ENCODE measurements around the gene EFHD1.
"Not testable (repeated sequence)": the region's sequence is repeated elsewhere in the genome, so short reads cannot be mapped to it uniquely, and the experiment has no call there.

Gene EFHD1

DNA sequence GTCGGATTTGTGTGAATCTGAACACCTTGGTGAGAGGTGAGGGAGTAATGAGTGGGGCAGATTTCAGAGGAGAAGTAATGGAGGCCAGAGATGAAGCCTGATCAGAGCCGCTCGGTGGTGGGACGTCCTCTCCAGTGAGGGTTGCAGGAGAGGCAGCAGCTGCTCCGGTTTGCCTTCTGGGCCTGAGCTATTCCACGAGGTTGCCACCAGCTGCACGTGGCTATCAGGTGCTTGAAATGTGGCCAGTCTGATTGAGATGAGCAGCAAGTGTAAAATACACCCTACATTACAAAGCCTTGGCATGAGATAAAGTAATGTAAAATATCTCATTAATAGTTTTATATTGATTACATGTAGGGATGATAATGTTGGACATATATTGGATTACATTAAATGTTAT, 10.8 kb upstream of the EFHD1 start:
- DNase-seq: no peak

DNA sequence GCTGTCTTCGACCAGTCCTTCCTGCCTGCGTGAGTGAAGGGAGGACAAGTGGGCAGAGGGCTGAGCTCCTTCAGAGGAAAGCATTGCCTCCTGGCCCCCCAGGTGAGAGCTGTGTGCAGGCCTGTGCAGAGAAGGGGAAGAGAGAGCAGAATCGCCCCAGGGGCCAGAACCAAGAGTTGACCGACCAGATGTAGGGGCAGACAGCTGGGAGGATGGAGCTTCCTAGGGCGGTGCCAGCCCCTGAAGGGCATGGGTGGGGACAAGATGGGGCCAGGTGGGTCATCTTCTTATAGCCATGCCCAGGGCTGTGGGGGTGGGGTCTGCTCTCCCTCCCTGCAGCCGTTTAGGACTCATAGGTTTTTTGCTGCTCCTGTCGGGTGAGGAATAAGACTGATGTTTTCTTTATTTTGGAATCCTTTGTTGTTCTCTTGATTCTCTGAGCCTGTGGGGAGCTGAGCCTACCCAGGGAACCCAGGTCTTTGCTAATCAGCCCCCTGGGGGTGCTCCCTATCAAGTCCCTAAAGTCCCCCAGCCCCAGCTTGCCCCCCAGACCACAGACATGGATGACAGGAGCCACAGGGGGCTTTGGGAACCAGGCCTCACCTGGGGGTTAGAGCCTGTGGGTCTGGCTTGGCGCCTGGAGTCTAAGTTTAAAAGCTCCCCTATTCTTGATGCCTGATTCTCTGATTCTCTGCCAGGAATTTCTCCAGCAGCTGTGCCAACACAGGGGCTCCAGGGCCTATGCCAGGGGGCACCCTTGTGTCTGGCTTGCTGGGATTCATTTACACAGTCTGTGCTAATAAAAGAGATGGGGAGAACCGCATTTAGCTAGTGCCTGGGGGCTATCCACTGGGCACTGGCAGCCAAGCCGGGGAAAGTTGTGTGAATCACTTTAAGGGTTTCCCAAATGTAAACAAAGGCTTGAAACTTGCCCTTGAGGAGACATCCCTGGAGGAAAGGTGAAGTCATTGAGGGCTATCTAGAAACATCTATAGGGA, 9.3 kb upstream of the EFHD1 start:
- no peak for DNase-seq

DNA sequence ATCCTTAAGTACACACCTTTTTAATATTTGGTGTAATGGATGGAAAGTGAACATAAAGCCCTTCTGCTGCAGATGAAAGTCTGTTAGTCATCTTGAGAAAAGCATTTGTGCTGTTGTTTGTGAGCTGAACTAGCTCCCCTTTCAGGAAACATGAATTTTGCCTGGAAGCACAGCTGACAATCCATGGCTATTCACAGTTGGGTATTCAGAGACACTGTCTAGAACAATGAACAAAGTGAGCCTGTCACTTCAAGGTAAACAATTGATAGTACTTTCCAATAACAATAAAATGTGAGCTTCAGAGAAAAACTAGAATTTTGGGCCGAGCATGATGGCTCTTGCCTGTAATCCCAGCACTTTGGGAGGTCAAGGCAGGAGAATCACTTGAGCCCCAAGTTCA, 6.8 kb upstream of the EFHD1 start:
- no peak for DNase-seq

GRCh38 chr2:232628466-232629128, 4.8 kb upstream of the EFHD1 start:
- DNase-seq: no peak

DNA sequence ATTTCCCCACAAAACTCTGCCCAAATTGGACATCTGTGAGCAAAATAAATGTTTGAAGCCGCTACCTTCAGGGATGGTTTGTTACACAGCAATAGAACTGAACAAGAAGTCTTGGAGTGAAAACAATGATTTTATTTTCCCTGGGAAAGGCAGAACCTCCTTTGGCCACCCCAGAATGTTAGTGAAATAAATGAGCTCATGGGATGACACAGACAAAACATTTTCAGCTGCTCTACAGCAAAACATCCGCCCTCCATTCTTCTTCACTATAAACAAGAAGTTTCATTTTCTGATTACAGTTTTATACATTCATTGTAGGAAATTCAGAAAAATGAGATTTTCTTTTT, 4.3 kb upstream of the EFHD1 start:
- DNase-seq: no peak

GRCh38 chr2:232632229-232632903, 1.0 kb upstream of the EFHD1 start:
- no peak for DNase-seq

DNA sequence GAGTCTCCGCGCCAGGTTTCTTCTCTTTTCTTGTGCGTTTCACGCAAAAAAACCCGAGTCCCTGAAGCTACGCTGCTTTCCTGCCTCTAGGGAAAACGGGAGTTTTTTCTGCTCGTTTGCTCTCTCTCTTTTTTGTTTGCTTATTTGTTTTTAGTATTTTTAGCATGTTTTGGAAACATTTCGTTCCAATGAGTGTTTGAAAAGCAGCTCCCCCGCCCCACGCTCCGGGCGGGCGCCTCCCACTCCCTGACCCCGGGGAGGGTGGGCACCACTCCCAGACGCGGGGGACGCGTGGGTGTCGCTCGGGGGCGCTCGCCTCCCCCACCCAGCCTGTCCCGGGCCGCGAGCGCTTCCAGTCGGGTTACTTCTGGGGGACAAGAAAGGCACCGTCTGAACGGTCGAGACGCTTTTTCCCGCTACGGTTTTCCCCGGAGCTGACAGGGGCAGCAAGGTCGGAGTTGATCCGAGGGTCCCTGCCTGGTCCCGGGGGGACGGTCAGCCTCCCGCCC, 446 bp upstream of the EFHD1 start:
- no peak for DNase-seq

- no peak for DNase-seq
Measured at GRCh38 chr2:232634206-232635150, 1.1 kb downstream of the EFHD1 start.

- not testable (repeated sequence) for DNase-seq
Measured at GRCh38 chr2:232635376-232635775, 2.0 kb downstream of the EFHD1 start.

- DNase-seq: no peak
Measured at GRCh38 chr2:232635820-232636219, 2.4 kb downstream of the EFHD1 start.

- DNase-seq: no peak
Measured at GRCh38 chr2:232636788-232637420, 3.5 kb downstream of the EFHD1 start.

- DNase-seq: no peak
Measured at GRCh38 chr2:232637866-232638583, 4.6 kb downstream of the EFHD1 start.

DNA sequence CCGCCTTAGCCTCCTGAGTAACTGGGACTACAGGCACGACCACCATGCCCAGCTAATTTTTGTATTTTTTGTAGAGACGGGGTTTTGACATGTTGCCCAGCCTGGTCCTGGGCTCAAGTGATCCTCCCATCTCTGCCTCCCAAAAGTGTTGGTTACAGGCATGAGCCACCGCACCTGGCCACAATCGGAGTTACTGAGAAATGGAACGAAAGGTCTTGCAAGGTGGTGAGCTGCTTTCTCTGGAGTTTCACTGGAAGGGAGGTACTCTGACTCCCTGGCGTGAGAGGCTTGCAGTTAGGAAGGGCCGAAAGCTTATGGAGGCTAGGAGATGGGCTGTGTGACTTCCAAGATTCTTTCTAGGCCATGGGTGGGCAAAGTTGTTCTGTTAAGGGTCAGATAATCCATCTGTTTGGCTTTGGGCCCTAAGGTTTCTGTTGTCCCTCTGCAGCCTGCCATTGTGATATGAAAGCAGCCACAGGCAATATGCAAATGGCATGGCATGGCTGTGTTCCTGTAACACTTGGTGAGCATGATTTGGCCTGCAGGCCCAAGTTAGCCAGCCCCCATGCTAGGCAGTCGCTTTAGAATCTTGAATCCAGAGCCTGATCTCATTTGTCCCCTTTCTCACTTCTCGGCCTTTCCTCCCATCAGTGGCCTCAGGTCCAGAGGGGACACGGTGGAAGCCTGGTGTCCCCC, 7.9 kb downstream of the EFHD1 start:
- no peak for DNase-seq

DNA sequence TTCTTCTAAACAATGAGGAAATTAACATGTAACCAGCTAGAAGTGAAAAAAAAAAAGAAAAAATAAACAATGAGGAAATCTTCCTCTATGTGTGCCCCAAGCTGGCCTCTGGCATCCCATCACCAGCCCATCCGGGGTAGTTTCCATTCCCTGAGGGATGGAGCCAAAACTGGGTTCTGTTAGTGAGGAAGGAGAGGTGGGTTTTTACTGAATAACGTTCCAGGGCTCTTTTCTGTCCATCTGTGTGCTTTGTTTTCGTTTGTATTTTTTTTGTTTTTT, 9.7 kb downstream of the EFHD1 start:
- DNase-seq: no peak

DNA sequence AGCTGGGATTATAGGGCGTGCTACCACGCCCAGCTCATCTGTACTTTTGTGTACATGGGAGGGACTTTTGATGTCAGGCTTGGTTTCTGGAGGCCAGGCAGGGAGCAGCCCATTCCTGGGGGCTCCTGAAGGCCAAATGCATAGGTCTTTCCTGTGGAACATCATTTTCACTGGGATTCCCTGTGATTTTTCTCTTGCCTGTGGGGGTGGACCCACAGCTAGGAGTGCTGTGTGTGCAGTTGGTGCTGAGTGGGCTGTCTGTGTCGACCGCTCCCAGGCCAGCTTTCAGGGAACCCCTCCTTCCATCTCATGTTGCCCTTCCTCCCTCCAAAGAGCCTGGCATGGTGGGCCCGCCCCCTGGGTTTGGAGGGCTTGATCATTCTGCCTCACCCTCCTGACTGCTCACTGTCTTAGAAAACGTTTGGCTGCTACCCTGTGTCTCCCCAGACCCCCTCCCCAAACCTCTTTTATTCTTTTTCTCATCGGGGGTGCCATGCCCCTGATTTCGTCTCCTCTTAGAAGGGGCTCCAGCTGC, 10.5 kb downstream of the EFHD1 start:
- no peak for DNase-seq

- no peak for DNase-seq
Measured at GRCh38 chr2:232645061-232645460, 11.7 kb downstream of the EFHD1 start.

DNA sequence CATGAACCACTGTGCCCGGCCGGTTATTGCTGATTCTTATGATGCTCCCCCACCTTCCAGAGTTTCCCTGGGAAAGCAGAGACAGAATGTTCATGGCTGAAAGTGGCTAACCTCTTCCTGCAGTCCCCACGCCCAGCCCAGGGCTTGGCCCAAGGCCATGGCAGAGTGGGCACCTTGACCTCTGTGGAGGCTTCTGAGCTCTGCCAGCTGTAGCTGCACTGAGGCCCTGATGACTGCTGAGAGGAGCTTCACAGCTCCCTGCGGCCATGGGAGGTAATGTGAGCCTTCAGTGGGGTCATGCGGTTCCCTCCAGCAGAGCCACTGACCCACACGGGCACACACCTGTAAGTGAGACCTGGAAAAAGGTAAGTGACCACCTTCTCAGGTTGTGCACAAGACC, 13.3 kb downstream of the EFHD1 start:
- DNase-seq: no peak

- DNase-seq: no peak
Measured at GRCh38 chr2:232647261-232647660, 13.9 kb downstream of the EFHD1 start.

DNA sequence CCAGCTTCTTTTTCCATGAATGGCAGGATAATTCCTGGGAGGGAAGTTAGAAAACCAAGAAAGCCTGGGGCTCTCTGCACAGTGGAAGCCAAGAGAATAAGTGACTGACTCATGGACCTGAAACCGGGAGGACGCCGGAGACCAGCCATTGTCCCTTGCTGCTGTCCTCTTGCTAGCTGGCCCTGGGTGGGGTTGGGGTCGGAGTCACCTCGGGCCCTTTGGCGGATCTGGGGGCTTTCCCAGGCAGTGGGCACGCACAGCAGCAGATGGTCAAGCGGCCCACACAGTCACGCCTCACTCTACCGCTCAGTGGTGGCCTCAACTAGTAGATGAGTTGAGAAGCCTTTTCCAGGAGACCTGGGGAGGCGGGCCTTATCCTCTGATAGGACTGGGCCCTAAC, 15.6 kb downstream of the EFHD1 start:
- no peak for DNase-seq

DNA sequence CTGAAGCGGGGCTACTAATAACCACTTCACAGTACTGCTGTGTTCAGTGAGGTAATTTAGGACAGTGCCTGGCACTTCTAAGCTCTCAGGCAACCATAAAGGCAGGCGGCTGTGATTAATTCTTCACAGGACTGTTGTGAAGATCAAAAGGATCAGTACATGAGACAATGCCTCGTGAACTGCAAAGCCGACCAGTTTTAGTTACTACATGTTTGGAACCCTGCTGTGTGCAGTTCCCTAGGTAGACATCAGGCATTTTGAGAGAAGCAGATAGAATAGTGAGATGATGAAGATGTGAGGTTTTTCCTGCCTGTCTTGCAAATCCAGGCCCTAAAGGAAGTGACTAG, 19.1 kb downstream of the EFHD1 start:
- DNase-seq: no peak

- DNase-seq: no peak
Measured at GRCh38 chr2:232653441-232653840, 20.0 kb downstream of the EFHD1 start.
